GM20431 (cell line): ENCODE measurements around the gene JADE2.

Experiments used
- in situ Hi-C: fragments of 300-500 bp; cut with MseI, MboI; formaldehyde crosslinking; loops from one replicate; pipeline ENCODE4 v1.15.0; 2020; ENCODE audit warnings: low sequenced_read_pairs; ENCODE audit not compliant: unreplicated experiment

Gene JADE2

DNA sequence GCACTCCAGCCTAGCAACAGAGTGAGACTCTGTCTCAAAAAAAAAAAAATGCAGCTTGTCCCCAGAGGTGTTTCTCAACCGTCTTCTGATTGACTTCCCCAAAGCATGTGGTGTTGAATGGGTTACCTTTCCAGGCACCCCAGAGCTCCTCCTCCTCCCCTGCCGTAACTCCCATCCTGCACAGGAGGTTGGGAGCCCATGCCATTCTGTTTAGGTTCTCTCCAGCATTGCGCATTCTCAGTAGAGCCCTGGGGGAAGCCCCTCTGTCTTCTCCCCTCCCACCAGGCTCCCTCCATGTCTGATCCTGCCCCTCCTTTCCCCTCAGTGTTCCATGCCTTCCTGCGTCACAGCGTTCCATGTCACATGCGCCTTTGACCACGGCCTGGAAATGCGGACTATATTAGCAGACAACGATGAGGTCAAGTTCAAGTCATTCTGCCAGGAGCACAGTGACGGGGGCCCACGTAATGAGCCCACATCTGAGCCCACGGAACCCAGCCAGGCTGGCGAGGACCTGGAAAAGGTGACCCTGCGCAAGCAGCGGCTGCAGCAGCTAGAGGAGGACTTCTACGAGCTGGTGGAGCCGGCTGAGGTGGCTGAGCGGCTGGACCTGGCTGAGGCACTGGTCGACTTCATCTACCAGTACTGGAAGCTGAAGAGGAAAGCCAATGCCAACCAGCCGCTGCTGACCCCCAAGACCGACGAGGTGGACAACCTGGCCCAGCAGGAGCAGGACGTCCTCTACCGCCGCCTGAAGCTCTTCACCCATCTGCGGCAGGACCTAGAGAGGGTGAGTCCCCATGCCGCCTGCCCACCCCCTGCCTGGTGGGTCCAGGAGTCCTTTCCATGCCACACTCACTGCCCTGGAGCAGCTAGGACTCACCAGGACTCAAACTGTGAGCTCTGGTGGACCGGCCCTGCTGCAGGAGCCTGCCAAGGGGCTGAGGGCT, 40.6 kb downstream of the JADE2 start:
- in situ Hi-C loops = no loop called here

DNA sequence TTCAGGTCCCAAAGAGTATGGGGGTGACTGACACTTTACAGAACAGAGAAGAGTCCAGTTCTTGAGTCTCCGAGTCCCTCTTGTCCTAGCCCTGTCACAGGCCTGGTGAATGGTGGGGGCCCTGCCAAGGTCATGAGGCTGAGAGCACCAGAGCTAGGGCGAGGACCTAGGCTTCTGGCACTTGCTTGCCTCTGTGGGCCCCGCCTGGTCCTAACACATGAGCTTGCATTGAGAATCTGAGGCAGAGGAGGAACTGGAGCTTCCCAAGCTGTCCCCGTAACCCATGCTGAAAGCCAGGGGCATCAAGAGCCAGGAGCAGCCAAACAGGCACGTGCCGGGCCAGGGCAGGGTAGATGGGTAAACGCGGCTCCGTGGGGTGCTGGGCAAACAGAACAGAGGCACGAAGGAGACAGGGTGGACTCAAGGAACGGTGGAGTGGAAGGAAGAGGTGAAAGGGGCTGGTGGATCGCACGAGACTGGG, 41.3 kb downstream of the JADE2 start:
- in situ Hi-C loops = no loop called here

DNA sequence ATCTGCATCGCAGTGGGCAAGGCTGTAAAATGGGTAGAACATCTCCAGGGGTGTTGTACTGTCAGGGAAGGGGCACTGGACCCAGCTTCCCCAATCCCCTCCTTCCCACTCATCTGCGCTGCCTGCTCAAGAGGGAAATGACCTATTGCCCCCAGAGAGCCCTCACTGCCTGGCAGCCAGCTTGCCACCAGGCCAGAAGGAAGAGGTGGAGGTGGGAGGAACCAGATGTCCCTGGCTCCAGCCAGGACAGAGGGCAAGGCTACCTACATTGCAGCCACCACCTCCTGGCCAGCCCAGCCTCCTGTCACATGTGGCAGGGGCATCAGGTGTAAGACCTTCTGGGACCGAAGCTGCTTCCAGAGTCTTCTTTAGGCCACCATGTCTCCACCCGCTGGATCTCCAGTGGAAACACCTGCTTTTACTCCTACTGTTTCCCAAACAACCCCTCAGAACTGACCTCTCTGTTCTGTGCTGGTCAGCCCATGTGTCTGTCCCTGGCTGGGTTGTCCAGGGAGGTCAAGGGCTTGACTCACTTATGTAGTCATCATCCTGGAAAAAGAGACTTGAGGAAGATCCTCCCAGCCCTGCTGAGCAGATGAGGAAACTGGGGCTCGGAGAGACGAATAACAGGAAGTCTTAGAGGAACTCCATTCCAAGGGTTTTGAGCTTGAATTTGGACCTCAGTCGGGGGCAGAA, 42.3 kb downstream of the JADE2 start:
- in situ Hi-C loops = no loop called here

DNA sequence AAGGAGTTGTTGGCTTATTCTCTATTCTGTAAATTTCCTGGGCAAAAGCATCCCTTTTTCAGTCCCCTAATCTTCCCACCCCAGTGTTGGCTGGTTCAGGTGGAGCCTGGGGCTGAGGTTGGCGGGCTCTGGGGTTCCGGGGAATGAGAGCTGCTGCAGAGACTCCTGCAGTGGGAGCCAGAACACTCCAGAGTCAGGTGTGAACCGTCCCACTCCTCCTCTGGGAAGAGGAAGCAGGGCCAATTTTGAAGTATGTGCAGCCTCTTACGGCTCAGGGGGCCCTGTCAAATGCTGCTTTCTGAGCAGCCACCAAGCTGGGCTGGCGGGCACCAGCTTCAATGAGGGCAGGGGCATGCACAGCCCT, 42.8 kb downstream of the JADE2 start:
- in situ Hi-C loops = no loop called here

DNA sequence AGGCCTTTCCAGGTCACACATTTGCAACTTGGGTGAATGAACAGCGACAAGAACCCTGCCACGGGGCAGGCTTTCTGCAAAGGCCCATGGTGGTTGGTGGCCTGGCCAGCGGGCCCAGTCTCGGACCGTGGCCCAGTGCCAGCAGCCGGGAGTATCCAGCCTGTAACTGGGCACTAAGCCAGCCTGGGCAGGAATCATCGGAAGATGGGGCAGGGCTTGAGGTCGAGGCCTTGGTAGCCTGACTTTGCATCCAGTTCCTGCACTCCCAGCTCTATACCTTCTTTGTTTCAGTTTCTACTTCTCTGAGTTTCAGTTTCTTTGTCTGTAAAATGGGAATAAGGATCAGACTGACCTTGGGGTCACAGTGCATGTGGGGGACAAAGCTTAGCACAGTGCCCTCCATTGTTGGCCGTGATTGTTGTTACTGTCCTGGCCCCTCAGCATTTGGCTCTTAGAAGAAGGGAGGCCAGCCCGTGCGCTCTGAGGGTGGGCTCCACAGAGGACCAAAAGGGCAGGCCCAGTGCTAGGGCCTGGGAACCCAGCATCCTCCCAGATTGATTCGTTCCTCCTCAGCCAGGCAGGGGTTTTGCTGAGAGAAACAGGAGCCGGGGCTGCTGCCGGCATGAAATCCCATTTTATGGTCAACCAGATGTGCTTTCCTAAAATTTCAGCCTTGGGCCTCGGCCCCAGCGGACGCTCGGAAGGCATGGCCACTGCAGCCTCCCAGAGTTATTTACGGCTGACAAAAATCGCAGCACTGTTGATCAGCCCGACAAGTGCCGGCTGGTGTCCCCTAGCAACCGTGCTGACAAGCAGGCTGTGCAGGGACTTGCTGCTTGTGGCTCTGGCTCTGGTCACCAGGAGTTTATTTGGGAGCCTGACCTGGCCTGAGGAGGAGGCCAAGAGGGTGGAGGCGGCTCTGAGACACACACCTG, 43.6 kb downstream of the JADE2 start:
- in situ Hi-C loops = no loop called here

DNA sequence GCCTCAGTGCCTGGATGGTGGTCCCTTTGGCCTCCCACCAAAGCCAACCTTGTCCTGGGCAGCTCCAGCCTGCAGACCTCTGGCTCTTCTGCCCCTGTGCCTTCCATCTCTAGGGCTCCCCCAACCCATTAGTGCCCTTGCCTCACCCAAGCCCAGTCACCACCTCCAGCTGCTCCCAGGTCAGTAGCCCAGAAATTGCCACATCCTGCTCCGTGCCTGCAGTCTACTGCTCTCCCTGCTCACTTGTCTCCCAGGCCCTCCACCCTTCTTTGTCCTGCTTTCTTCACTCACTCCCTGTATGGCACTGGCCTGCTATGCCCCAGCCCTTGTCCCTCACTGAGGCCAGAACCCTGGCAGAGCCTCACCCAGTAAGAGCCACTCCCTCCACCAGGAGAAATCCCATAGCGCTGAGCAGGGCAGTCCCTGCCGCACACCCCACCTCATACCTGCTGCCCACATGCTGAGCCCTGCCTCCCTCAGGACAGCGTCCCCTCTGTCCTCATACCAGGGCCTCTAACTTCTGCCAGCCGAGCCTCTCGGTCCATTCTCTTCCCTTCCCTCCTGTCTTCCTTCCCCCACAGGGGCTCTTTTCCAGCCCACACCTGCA, 44.4 kb downstream of the JADE2 start:
- in situ Hi-C loops = loop anchor here (10.0 kb wide), 1 partner anchor 265 kb away; no protein-coding TSS in a partner anchor

DNA sequence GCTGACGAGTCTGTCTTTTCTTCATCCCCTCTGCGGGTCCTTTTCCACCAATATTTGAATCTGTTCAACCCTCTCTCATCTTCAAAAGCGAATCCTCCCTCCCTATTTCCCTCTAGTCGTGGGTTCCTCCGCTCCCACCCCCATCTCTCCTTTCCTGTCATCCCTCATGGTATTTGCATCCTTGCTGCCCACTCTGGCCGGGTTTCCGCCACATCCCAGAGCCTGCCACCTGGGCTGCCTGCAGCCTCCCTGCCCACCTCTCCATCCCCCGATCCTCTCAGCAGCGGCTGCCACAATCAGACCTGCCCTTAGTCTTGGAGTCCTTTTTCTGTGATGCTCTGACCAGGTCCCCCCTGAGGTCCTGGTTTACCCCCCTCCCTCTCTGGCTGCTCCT, 44.9 kb downstream of the JADE2 start:
- in situ Hi-C loops = loop anchor here (10.0 kb wide), 1 partner anchor 266 kb away; no protein-coding TSS in a partner anchor

DNA sequence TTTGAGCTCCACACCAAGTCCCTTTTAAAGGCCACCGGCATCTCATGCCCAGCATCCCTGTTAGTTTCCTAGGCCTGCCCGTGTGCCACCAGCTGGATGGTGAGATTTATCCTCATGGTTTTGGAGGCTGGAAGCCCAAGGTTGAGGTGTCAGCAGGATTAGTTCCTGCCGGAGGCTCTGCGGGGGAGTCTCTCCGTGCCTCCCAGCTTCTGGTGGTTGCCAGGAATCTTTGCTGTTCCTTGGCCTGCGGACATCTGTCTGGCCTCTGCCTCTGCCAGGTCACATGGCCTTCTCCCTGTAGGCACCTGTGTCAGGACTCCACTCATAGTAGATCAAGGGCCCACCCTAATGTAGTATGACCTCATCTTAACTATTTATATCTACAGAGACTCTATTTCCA, 45.4 kb downstream of the JADE2 start:
- in situ Hi-C loops = loop anchor here (10.0 kb wide), 1 partner anchor 266 kb away; no protein-coding TSS in a partner anchor

DNA sequence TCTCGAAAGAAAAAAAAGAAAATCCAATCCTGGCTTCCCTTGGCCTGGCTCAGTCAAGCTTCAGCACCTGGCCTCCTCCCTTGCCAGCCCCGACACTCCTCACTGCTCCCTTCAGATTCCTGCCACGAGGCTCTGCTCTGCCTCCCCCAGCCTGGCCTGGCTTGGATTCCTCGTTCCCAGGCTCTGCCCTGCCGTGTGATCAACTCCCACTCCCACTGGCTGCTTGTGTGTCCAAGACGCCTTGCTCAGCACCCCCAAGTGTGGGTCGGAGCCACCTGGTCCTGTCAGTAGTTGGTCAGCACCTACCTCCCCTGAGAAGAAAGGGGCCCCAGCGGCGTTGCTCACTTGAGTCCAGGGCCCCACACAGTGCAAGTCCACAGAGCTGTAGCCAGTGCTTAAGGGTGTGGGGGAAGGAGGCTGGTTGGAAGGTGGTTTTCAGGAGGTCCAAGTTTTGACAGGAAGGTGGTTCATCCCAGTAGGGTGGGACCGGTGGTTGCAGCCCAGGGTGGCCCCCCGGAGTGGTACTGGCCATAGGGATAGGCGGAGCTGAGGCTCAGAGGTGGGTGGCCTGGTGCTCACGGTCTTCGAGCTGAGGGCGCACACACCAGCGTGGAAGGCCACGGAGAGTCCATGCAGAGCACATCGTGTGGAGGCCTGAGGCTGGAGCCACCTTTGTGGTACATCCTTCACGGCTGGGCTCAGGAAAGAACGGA, 46.4 kb downstream of the JADE2 start:
- in situ Hi-C loops = loop anchor here (10.0 kb wide), 1 partner anchor 267 kb away; no protein-coding TSS in a partner anchor

DNA sequence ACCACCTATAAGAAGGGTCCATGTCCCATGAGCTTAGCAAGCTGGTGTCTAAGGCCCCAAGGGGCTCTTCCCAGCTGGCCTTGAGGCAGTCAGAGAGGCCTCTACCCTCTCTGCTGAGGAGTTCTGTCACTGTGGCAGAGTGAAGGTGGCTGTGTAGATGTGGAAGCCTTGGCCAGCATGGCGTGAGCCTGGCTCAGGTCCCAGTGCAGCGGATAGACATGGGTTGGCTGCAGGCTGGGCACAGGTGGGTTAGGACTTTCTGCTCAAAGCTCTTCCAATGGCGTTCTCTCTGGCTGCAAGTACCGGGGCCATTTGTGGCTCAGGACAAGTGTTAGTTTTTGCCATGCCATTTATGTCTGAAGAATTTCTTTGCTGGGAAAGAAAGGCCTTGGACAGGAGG, 47.3 kb downstream of the JADE2 start:
- in situ Hi-C loops = loop anchor here (10.0 kb wide), 1 partner anchor 268 kb away; no protein-coding TSS in a partner anchor

DNA sequence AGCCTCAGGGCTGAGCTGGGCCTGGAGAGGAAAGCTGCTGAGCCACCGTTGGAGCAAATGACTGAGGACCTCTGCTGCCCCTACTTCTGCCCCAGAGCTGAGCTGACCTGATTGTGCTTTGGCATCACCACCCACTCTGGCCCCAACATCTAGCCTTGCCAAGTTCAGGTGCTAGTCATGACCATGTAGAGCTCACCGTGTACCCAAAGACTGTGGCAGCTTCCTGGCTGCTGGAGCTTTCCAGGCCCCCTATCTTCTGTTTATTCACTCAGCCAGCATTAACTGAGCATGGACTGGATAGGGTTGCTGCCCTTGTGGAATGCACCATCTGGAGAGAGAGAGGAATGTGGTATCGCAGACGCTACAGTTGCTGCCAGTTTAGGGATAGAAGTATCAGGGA, 49.1 kb downstream of the JADE2 start:
- in situ Hi-C loops = loop anchor here (10.0 kb wide), 1 partner anchor 270 kb away; no protein-coding TSS in a partner anchor

DNA sequence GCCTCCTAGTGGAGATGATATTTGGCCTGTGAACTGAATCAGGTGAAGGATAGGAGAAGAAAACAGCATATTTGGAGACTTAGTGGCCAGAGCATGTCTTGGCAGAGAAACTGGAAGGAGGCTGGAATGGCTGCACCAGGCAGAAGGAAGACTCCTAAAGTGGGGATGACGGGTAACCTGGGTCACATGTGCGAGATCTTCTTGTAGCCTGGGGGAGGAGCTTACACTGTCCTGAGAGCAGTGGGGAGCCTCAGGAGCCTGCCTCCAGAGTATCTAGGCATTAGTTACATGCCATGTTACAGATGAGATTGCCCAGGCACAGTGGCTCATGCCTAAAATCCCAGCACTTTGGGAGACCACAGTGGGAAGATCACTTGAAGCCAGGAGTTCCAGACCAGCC, 49.8 kb downstream of the JADE2 start:
- in situ Hi-C loops = loop anchor here (10.0 to 25.0 kb wide), 2 partner anchors 271 to 388 kb away; partner anchors contain the start of gene SKP1

DNA sequence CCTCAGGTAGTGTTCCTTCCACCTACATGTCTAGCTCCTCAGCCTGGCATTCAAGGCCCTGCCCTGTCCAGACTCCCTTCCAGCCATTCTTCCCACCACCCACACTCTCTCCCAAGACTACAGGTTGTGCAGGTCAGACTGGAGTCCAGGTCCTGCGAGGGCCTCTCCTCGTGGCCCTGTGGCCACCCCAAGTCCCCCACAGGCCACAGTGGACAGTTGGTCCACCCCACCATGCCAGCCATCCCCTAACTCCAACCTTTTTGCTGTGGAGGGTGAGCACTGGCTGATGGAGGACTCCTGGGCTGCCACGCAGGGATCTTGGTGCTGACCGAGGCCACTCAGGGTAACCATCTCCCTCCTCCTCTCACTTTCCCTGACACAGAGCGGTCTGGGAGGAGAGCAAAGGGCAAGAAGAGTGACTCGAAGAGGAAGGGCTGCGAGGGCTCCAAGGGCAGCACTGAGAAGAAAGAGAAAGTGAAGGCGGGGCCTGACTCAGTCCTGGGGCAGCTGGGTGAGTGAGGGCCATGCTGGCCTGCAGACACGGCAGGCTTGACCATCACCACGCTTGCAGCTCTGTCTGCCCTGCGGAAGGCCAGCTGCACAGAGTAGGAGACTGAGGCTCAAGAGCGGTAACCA, 51.0 kb downstream of the JADE2 start:
- in situ Hi-C loops = loop anchor here (10.0 to 25.0 kb wide), 2 partner anchors 272 to 389 kb away; partner anchors contain the start of gene SKP1

DNA sequence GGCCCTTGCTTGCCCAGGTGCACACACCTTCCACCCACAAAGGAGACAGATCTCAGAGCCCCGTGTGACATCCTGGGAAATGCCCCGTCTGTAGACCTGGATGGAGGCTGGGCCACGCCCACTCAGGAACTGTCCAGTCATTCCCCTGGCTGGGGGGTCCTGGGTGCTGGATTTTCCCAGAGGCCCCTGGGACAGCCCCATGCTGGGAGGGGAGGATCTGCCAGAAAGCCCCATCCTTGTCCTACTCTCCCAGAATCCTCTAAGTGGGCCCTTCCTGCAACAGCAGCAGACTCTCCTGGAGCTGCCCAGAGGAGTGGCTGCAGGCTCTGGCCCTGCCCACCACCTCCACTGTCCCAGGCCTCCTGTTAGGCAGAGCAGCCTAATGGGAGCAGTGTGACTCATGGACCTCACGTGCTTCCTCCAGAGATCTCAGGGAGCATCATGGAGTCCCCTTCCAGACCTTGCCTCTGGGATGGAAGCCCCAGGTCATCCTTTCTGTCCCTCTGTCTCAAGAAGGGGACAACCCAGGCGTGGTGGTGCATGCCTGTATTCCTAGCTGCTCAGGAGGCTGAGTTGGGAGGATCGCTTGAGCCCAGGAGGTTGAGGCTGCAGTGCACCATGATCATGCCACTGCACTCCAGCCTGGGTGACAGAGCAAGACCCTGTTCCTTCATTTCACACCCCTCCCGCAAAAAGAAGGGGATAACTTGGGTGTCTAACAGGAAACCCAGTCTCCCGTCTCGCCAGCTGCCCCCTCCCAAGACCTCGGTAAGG, 51.7 kb downstream of the JADE2 start:
- in situ Hi-C loops = loop anchor here (10.0 to 25.0 kb wide), 2 partner anchors 272 to 390 kb away; partner anchors contain the start of gene SKP1

DNA sequence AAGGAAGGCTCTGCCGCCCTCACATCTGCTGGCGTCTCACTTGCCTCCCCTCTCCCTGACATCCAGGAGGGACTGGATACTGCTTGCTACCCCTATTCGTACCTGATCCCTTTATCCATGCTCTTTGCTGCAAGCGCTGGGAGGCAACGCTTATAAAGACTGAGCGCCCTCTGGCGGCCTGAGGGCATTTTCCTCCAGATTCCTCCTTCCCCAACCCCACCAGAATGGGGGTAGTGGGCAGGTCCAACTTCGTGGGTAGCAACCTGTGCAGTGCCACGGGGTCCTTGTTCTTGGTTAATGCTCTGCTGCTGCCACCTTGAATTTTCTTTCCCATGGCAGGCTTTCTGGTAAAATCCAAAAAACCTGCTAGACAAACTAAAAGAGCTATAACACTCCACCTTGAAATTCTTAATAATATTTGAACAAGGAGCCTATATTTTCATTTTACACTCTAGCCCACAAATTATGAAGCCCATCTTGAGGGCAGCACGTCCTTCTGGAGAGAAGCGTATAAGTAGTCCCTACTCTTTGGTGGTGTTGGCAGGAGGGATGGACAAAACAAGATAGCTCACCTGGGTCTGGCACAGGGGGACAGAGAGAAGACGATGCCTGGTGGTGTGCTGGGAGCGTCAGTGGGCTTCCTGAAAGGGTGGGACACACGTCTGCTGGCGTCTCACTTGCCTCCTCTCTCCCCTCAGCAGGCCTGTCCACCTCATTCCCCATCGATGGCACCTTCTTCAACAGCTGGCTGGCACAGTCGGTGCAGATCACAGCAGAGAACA, 52.5 kb downstream of the JADE2 start:
- in situ Hi-C loops = loop anchor here (10.0 to 25.0 kb wide), 2 partner anchors 273 to 391 kb away; partner anchors contain the start of gene SKP1

DNA sequence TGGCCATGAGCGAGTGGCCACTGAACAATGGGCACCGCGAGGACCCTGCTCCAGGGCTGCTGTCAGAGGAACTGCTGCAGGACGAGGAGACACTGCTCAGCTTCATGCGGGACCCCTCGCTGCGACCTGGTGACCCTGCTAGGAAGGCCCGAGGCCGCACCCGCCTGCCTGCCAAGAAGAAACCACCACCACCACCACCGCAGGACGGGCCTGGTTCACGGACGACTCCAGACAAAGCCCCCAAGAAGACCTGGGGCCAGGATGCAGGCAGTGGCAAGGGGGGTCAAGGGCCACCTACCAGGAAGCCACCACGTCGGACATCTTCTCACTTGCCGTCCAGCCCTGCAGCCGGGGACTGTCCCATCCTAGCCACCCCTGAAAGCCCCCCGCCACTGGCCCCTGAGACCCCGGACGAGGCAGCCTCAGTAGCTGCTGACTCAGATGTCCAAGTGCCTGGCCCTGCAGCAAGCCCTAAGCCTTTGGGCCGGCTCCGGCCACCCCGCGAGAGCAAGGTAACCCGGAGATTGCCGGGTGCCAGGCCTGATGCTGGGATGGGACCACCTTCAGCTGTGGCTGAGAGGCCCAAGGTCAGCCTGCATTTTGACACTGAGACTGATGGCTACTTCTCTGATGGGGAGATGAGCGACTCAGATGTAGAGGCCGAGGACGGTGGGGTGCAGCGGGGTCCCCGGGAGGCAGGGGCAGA, 53.3 kb downstream of the JADE2 start:
- in situ Hi-C loops = loop anchor here (10.0 to 25.0 kb wide), 2 partner anchors 274 to 391 kb away; partner anchors contain the start of gene SKP1
